Liver (tissue), 9 donors: ENCODE results near the gene TMPRSS11A. TPM values are rescaled to one million over a fixed set of nuclear protein-coding genes. Genes with fewer than 3 reads are reported as not detected.

Source experiments
- DNase-seq: peaks from one replicate; pipeline ENCODE4 v3.0.0-alpha.2; 2017; ENCODE audit warnings: low spot score
- H3K27ac ChIP-seq, 2 donors: one replicate each; pipeline ENCODE4 v1.7.0; 2013; ENCODE audit warnings: inconsistent platforms in 2 of 2, low read length in 2 of 2, control low read depth in 1 of 2, low read depth in 1 of 2, mild to moderate bottlenecking in 1 of 2
- H3K27me3 ChIP-seq, 4 donors: one replicate each; pipeline versions ENCODE4 v1.6.1 to v1.7.0; 2013; ENCODE audit warnings: low read length in 3 of 4, inconsistent platforms in 1 of 4, mild to moderate bottlenecking in 1 of 4, moderate library complexity in 1 of 4; ENCODE audit not compliant: control insufficient read depth in 4 of 4, insufficient read depth in 4 of 4
- H3K36me3 ChIP-seq, 4 donors: one replicate each; pipeline versions ENCODE4 v1.6.1 to v1.7.0; 2013; ENCODE audit warnings: low read length in 3 of 4, mild to moderate bottlenecking in 3 of 4, low read depth in 1 of 4, moderate library complexity in 1 of 4; ENCODE audit not compliant: control insufficient read depth in 4 of 4, insufficient read depth in 3 of 4
- H3K4me1 ChIP-seq, 4 donors: one replicate each; pipeline versions ENCODE4 v1.6.1 to v1.7.0; 2013; ENCODE audit warnings: low read length in 3 of 4, mild to moderate bottlenecking in 3 of 4, moderate library complexity in 1 of 4; ENCODE audit not compliant: control insufficient read depth in 4 of 4, insufficient read depth in 4 of 4
- H3K4me3 ChIP-seq, 3 donors: one replicate each; pipeline versions ENCODE4 v1.6.1 to v1.7.0; 2013; ENCODE audit warnings: low read length in 3 of 3, control low read depth in 1 of 3, low read depth in 1 of 3, mild to moderate bottlenecking in 1 of 3
- H3K9ac ChIP-seq, 2 donors: one replicate each; pipeline ENCODE4 v1.7.0; 2013; ENCODE audit warnings: low read length in 2 of 2, mild to moderate bottlenecking in 2 of 2, moderate library complexity in 2 of 2, control low read depth in 1 of 2, low read depth in 1 of 2
- H3K9me3 ChIP-seq, 4 donors: one replicate each; pipeline versions ENCODE4 v1.6.1 to v1.7.0; 2013; ENCODE audit warnings: low read length in 3 of 4; ENCODE audit not compliant: control insufficient read depth in 4 of 4
- FOXA1 ChIP-seq: IDR thresholded peaks from 2 replicates; pipeline ENCODE4 v1.6.1; 2016; ENCODE audit warnings: antibody characterized with exemption
- FOXA2 ChIP-seq: IDR thresholded peaks from 2 replicates; pipeline ENCODE4 v1.6.1; 2016; ENCODE audit warnings: antibody characterized with exemption
- GABPA ChIP-seq, 2 donors: IDR thresholded peaks in 1 of 2; conservative IDR thresholded peaks in 1 of 2; 2 replicates each; pipeline ENCODE4 v1.6.1; 2016; ENCODE audit warnings: antibody characterized with exemption in 2 of 2, mild to moderate bottlenecking in 1 of 2, moderate library complexity in 1 of 2
- HNF4A ChIP-seq, 2 donors: conservative IDR thresholded peaks; 2 replicates each; pipeline ENCODE4 v1.6.1; 2016; ENCODE audit warnings: antibody characterized with exemption in 2 of 2, mild to moderate bottlenecking in 2 of 2
- HNF4G ChIP-seq: IDR thresholded peaks from 2 replicates; pipeline ENCODE4 v1.6.1; 2016; ENCODE audit warnings: antibody characterized with exemption
- NR2F2 ChIP-seq: IDR thresholded peaks from 2 replicates; pipeline ENCODE4 v1.6.1; 2016; ENCODE audit warnings: antibody characterized with exemption
- RXRA ChIP-seq, 2 donors: IDR thresholded peaks; 2 replicates each; pipeline ENCODE4 v1.6.1; 2017 to 2018; ENCODE audit warnings: antibody characterized with exemption in 2 of 2, mild to moderate bottlenecking in 1 of 2
- TAF1 ChIP-seq: conservative IDR thresholded peaks from 2 replicates; pipeline ENCODE4 v1.6.1; 2016; ENCODE audit warnings: antibody characterized with exemption, mild to moderate bottlenecking
- YY1 ChIP-seq: IDR thresholded peaks from 2 replicates; pipeline ENCODE4 v1.6.1; 2016; ENCODE audit warnings: antibody characterized with exemption, mild to moderate bottlenecking
- WGBS: extraction: QIAGEN DNeasy Blood & Tissue Kit; methylation state at CpG from one replicate; pipeline ENCODE4 v1.1.7; 2013; 5-methylcytosine and 5-hydroxymethylcytosine counted together
- polyA plus RNA-seq, 2 donors: library from polyadenylated mRNA; stranded (reverse) in 1 of 2; unstranded in 1 of 2; fragments of 200-250 nt in 1 of 2; fragments of >200 nt in 1 of 2; fragmentation: Nextera tagmentation in 1 of 2; extraction: Ambion mirVana in 1 of 2; gene quantifications; one replicate each; pipeline versions ENCODE4 v1.2.1 to v1.2.3, GENCODE V29; 2013 to 2015
- total RNA-seq, 2 donors: library from RNA; depleted of rRNA; stranded (reverse); fragments of >200 nt; gene quantifications; one replicate each; pipeline ENCODE4 v1.2.3, GENCODE V29; 2014
- TF ChIP-seq, protein P1 (sequence below): fragments of 150-350 bp; IDR thresholded peaks from 2 replicates; pipeline ENCODE4 v1.5.1; 2017; ENCODE audit warnings: improper control_type of control experiment, low read depth, low read length; ENCODE audit not compliant: missing input control
- TF ChIP-seq, protein P2 (sequence below): IDR thresholded peaks from 2 replicates; pipeline ENCODE4 v1.6.1; 2016; ENCODE audit warnings: antibody characterized with exemption
- TF ChIP-seq, protein P3 (sequence below): IDR thresholded peaks from 2 replicates; pipeline ENCODE4 v1.6.1; 2016; ENCODE audit warnings: antibody characterized with exemption, mild to moderate bottlenecking
- TF ChIP-seq, protein P4 (sequence below): IDR thresholded peaks from 2 replicates; pipeline ENCODE4 v1.6.1; 2016; ENCODE audit warnings: antibody characterized with exemption
- TF ChIP-seq, protein P5 (sequence below): IDR thresholded peaks from 2 replicates; pipeline ENCODE4 v1.6.1; 2016; ENCODE audit warnings: antibody characterized with exemption
- donor health status: healthy.
- donor health status: healthy.
- donor health status: healthy.
- donor health status: healthy.
- donor health status: healthy.

The TMPRSS11A gene
- total and polyA plus RNA-seq, 4 donors, result 0.01 TPM; not detected in 3

DNA sequence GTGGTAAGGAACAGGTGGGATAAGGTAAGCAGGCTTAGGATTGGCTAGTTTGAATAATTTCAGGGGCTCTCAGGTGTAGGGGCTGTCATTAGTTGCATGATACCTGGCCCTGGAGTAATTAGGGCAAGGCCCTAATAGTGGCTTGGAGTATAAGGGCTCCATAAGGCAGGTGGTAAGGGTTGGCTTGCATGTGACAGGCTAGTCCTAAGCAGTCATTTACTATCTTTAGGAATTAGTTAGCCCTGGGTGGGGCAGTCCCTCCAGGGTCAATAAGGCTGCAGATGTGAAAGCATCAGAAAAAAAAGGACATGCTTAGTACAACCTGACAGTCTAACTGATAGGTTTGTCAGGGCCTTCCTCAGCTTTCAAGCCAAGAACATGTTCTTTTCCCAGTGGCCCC is 71.6 kb downstream of the TMPRSS11A start:
- TF ChIP-seq, protein P1, sequence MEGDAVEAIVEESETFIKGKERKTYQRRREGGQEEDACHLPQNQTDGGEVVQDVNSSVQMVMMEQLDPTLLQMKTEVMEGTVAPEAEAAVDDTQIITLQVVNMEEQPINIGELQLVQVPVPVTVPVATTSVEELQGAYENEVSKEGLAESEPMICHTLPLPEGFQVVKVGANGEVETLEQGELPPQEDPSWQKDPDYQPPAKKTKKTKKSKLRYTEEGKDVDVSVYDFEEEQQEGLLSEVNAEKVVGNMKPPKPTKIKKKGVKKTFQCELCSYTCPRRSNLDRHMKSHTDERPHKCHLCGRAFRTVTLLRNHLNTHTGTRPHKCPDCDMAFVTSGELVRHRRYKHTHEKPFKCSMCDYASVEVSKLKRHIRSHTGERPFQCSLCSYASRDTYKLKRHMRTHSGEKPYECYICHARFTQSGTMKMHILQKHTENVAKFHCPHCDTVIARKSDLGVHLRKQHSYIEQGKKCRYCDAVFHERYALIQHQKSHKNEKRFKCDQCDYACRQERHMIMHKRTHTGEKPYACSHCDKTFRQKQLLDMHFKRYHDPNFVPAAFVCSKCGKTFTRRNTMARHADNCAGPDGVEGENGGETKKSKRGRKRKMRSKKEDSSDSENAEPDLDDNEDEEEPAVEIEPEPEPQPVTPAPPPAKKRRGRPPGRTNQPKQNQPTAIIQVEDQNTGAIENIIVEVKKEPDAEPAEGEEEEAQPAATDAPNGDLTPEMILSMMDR, result no peak
- TF ChIP-seq NR2F2, result no peak
- no peaks in the 10 kb centered on the region for H3K27me3 ChIP-seq
- DNase-seq, result no peak
- H3K9me3 ChIP-seq, result no peaks in the 10 kb centered on the region
- no peak overlapping the region for H3K27ac ChIP-seq
- no peak overlapping the region for H3K9ac ChIP-seq
- H3K4me1 ChIP-seq, result no peaks in the 10 kb centered on the region
- no peak overlapping the region for H3K4me3 ChIP-seq
- no peaks in the 10 kb centered on the region for H3K36me3 ChIP-seq

DNA sequence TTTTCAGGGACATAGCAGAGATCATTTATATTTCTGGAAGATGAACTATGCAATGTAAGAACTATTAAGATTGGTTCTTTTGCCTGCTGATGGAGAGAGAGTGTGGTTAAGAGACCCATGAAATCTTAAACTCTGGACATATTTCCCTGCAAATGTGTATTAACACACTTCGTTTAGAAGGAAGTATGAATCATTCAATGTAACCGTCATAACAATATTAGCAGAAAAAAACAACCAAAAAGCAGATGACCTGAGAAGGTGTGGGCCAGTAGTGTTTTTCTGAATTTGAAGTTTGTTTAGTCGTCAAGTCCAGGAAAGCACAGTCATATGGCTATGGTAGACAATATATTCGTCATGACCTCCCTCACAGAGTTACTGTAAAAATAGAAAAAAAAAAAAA is 77.0 kb downstream of the TMPRSS11A start:
- no peak for DNase-seq
- Histone ChIP-seq H3K9me3 (no peaks in the 10 kb centered on the region), H3K27me3 (no peaks in the 10 kb centered on the region), H3K4me3 (no peak overlapping the region), H3K36me3 (no peaks in the 10 kb centered on the region), H3K4me1 (no peaks in the 10 kb centered on the region), H3K9ac (no peak overlapping the region), H3K27ac (no peak overlapping the region)
- WGBS, result 80% methylated on average over 4 of the region's 4 CpGs
- TF ChIP-seq, protein P2, sequence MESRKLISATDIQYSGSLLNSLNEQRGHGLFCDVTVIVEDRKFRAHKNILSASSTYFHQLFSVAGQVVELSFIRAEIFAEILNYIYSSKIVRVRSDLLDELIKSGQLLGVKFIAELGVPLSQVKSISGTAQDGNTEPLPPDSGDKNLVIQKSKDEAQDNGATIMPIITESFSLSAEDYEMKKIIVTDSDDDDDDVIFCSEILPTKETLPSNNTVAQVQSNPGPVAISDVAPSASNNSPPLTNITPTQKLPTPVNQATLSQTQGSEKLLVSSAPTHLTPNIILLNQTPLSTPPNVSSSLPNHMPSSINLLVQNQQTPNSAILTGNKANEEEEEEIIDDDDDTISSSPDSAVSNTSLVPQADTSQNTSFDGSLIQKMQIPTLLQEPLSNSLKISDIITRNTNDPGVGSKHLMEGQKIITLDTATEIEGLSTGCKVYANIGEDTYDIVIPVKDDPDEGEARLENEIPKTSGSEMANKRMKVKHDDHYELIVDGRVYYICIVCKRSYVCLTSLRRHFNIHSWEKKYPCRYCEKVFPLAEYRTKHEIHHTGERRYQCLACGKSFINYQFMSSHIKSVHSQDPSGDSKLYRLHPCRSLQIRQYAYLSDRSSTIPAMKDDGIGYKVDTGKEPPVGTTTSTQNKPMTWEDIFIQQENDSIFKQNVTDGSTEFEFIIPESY, result no peak
- TF ChIP-seq YY1 (no peak), FOXA2 (no peak), HNF4G (no peak), NR2F2 (no peak), FOXA1 (no peak), GABPA (IDR thresholded peaks at IDR 0.05 in 1 of 2, conservative IDR thresholded peaks at IDR 0.05 in 1 of 2) (no peak), HNF4A (conservative IDR thresholded peaks at IDR 0.05) (no peak), TAF1 (no peak), RXRA (IDR thresholded peaks at IDR 0.05) (no peak)
- TF ChIP-seq, protein P3, sequence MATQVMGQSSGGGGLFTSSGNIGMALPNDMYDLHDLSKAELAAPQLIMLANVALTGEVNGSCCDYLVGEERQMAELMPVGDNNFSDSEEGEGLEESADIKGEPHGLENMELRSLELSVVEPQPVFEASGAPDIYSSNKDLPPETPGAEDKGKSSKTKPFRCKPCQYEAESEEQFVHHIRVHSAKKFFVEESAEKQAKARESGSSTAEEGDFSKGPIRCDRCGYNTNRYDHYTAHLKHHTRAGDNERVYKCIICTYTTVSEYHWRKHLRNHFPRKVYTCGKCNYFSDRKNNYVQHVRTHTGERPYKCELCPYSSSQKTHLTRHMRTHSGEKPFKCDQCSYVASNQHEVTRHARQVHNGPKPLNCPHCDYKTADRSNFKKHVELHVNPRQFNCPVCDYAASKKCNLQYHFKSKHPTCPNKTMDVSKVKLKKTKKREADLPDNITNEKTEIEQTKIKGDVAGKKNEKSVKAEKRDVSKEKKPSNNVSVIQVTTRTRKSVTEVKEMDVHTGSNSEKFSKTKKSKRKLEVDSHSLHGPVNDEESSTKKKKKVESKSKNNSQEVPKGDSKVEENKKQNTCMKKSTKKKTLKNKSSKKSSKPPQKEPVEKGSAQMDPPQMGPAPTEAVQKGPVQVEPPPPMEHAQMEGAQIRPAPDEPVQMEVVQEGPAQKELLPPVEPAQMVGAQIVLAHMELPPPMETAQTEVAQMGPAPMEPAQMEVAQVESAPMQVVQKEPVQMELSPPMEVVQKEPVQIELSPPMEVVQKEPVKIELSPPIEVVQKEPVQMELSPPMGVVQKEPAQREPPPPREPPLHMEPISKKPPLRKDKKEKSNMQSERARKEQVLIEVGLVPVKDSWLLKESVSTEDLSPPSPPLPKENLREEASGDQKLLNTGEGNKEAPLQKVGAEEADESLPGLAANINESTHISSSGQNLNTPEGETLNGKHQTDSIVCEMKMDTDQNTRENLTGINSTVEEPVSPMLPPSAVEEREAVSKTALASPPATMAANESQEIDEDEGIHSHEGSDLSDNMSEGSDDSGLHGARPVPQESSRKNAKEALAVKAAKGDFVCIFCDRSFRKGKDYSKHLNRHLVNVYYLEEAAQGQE, result no peak
- TF ChIP-seq, protein P4, sequence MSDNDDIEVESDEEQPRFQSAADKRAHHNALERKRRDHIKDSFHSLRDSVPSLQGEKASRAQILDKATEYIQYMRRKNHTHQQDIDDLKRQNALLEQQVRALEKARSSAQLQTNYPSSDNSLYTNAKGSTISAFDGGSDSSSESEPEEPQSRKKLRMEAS, result no peak
- TF ChIP-seq, protein P5, sequence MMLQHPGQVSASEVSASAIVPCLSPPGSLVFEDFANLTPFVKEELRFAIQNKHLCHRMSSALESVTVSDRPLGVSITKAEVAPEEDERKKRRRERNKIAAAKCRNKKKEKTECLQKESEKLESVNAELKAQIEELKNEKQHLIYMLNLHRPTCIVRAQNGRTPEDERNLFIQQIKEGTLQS, result no peak
- TF ChIP-seq, protein P1, result no peak
